Esophagus muscularis mucosa (tissue), 4 donors: ENCODE results near the gene PLIN3. TPM values are rescaled to one million over a fixed set of nuclear protein-coding genes. Genes with fewer than 3 reads are reported as not detected.
"Not testable (repeated sequence)": the region's sequence is repeated elsewhere in the genome, so short reads cannot be mapped to it uniquely, and the experiment has no call there.

Experiments
- DNase-seq: peaks from one replicate; pipeline ENCODE4 v3.0.0-alpha.2; 2017; ENCODE audit errors: extremely low spot score
- H3K27ac ChIP-seq, 4 donors: fragments of 200-600 bp; sonication (generic); replicated peaks in 1 of 4; 1 replicate in 3 of 4; 2 replicates in 1 of 4; pipeline ENCODE4 v1.5.1; 2016 to 2019; ENCODE audit warnings: mild to moderate bottlenecking in 1 of 4
- H3K27me3 ChIP-seq, 4 donors: fragments of 200-600 bp; sonication (generic); one replicate each; pipeline versions ENCODE4 v1.5.1 to v1.6.0; 2016 to 2019
- H3K36me3 ChIP-seq, 4 donors: fragments of 200-600 bp; sonication (generic); one replicate each; pipeline ENCODE4 v1.5.1; 2016 to 2019
- H3K4me1 ChIP-seq, 4 donors: fragments of 200-600 bp; sonication (generic); one replicate each; pipeline ENCODE4 v1.5.1; 2016 to 2019
- H3K4me3 ChIP-seq, 4 donors: fragments of 200-600 bp; sonication (generic); 1 replicate in 2 of 4; 2 replicates in 2 of 4; pipeline ENCODE4 v1.5.1; 2016 to 2019; ENCODE audit warnings: mild to moderate bottlenecking in 4 of 4, moderate library complexity in 1 of 4
- H3K9me3 ChIP-seq, 4 donors: fragments of 200-600 bp; sonication (generic); 1 replicate in 3 of 4; 2 replicates in 1 of 4; pipeline ENCODE4 v1.5.1; 2016 to 2019
- CTCF ChIP-seq, 3 experiments: fragments of 200-600 bp in 2 of 3; fragments of 450-650 bp in 1 of 3; sonication (generic) in 2 of 3; IDR thresholded peaks; one replicate each; pipeline ENCODE4 v1.5.1; 2017 to 2019; ENCODE audit warnings: antibody characterized with exemption in 3 of 3, mild to moderate bottlenecking in 2 of 3, moderate library complexity in 1 of 3
- EP300 ChIP-seq: sonication (generic); formaldehyde crosslinking; IDR thresholded peaks from one replicate; pipeline ENCODE4 v1.6.1; 2017; ENCODE audit warnings: antibody characterized with exemption
- POLR2A ChIP-seq: fragments of 450-650 bp; IDR thresholded peaks from one replicate; pipeline ENCODE4 v1.6.1; 2017; ENCODE audit warnings: antibody characterized with exemption, moderate library complexity, mild to moderate bottlenecking, low read depth
- POLR2AphosphoS5 ChIP-seq, 2 donors: sonication (generic); formaldehyde crosslinking; IDR thresholded peaks; one replicate each; pipeline ENCODE4 v1.6.1; 2017; ENCODE audit warnings: antibody characterized with exemption in 2 of 2
- WGBS: methylation state at CpG from one replicate; pipeline ENCODE4 v1.1.5; 2018; 5-methylcytosine and 5-hydroxymethylcytosine counted together
- intact Hi-C: fragments of 100-400 bp; cut with DNase I; formaldehyde crosslinking; loops from one replicate; pipeline ENCODE4 v1.15.1; 2023
- total RNA-seq, 4 donors: library from RNA; depleted of rRNA; stranded (reverse); fragments of >200 nt; gene quantifications; one replicate each; pipeline versions ENCODE4 v1.1.0 to v1.2.1, GENCODE V29; 2016

PLIN3 gene
- total RNA-seq, 4 donors from 2014 or later: 15.4 to 69.0 (median 51.1) TPM

GRCh38 chr19:4800591-4801081 is 66.8 kb downstream of the PLIN3 start:
- Histone ChIP-seq H3K27me3 (no peaks in the 10 kb centered on the region), H3K9me3 (no peaks in the 10 kb centered on the region), H3K4me1 (peaks cover 10 to 21% (median 19%) of the 10 kb centered on the region in 4 donors), H3K4me3 (no peak overlapping the region), H3K27ac (no peak overlapping the region), H3K36me3 (peaks cover 7 to 30% (median 24%) of the 10 kb centered on the region in 4 donors)
- intact Hi-C loops: no loop called here
- no peak for TF ChIP-seq EP300
- no peak for TF ChIP-seq POLR2AphosphoS5 (IDR thresholded peaks at IDR 0.05)
- no peak for TF ChIP-seq CTCF (IDR thresholded peaks at IDR 0.05)
- no peak for TF ChIP-seq POLR2A
- DNase-seq: no peak
- 62% methylated on average over 14 of the region's 23 CpGs for WGBS

GRCh38 chr19:4795400-4795799 is 72.1 kb downstream of the PLIN3 start:
- Histone ChIP-seq H3K9me3 (no peaks in the 10 kb centered on the region), H3K36me3 (peaks cover 21 to 61% (median 51%) of the 10 kb centered on the region in 4 donors), H3K27ac (no peak overlapping the region), H3K27me3 (no peaks in the 10 kb centered on the region), H3K4me1 (peaks cover 34 to 54% (median 52%) of the 10 kb centered on the region in 4 donors), H3K4me3 (no peak overlapping the region)
- WGBS: 75% methylated on average over 9 of the region's 9 CpGs
- no peak for DNase-seq
- no peak for TF ChIP-seq POLR2AphosphoS5 (IDR thresholded peaks at IDR 0.05)
- no peak for TF ChIP-seq EP300
- intact Hi-C loops: no loop called here

GRCh38 chr19:4794971-4795370 is 72.5 kb downstream of the PLIN3 start:
- Histone ChIP-seq H3K4me3 (no peak overlapping the region), H3K27ac (no peak overlapping the region), H3K9me3 (no peaks in the 10 kb centered on the region), H3K36me3 (peaks cover 21 to 61% (median 51%) of the 10 kb centered on the region in 4 donors), H3K4me1 (peaks cover 34 to 54% (median 52%) of the 10 kb centered on the region in 4 donors), H3K27me3 (no peaks in the 10 kb centered on the region)
- DNase-seq: no peak
- 79% methylated on average over 3 of the region's 11 CpGs for WGBS
- TF ChIP-seq POLR2A (no peak), CTCF (IDR thresholded peaks at IDR 0.05) (no peak), EP300 (no peak), POLR2AphosphoS5 (IDR thresholded peaks at IDR 0.05) (no peak)
- intact Hi-C loops: no loop called here

- H3K4me3 ChIP-seq, intact Hi-C loops, H3K9me3 ChIP-seq, DNase-seq, H3K27ac ChIP-seq, H3K27me3 ChIP-seq: not testable (repeated sequence)
- Histone ChIP-seq H3K4me1 (peaks cover 34 to 54% (median 52%) of the 10 kb centered on the region in 4 donors), H3K36me3 (peaks cover 21 to 52% (median 42%) of the 10 kb centered on the region in 4 donors)
- WGBS: 93% methylated on average over 11 of the region's 19 CpGs
Observed at GRCh38 chr19:4793278-4793677, 74.2 kb downstream of the PLIN3 start.

- Histone ChIP-seq H3K27ac (peak overlapping the region in 2 of 4 donors; percentile 92 to 93), H3K4me1 (peaks cover 34 to 54% (median 52%) of the 10 kb centered on the region in 4 donors), H3K4me3 (peak overlapping the region; percentile 79 to 99 (median 84)), H3K36me3 (peaks cover 21 to 51% (median 42%) of the 10 kb centered on the region in 4 donors)
- 79% methylated on average over 24 of the region's 24 CpGs for WGBS
- intact Hi-C loops, H3K27me3 ChIP-seq, H3K9me3 ChIP-seq, DNase-seq: not testable (repeated sequence)
Observed at GRCh38 chr19:4792866-4793195, 74.6 kb downstream of the PLIN3 start.

- Histone ChIP-seq H3K27ac (peak overlapping the region; percentile 89 to 94 (median 92)), H3K4me3 (peak overlapping the region; percentile 79 to 99 (median 84)), H3K4me1 (peaks cover 34 to 54% (median 52%) of the 10 kb centered on the region in 4 donors), H3K36me3 (peaks cover 21 to 46% (median 37%) of the 10 kb centered on the region in 4 donors)
- H3K9me3 ChIP-seq, H3K27me3 ChIP-seq, DNase-seq, intact Hi-C loops: not testable (repeated sequence)
- 54% methylated on average over 10 of the region's 75 CpGs for WGBS
Observed at GRCh38 chr19:4792019-4792865, 75.2 kb downstream of the PLIN3 start.
